ENCODE data around the gene ANO1.

ANO1 gene

GRCh38 chr11:70031631-70032469 lies 46.3 kb upstream of the ANO1 start:
- H3K4me3 ChIP-seq (ENCODE audit: low read depth, low read length): no peak overlapping the region
- TF ChIP-seq CTCF (IDR thresholded peaks at IDR 0.05): no peak
- H3K79me2 ChIP-seq: no peaks in the 10 kb centered on the region
- no peak overlapping the region for H2AFZ ChIP-seq
- H3K9me3 ChIP-seq (ENCODE audit: control insufficient read depth, low read length): no peaks in the 10 kb centered on the region
- no peak overlapping the region for H3K9ac ChIP-seq
- H3K27ac ChIP-seq: no peak overlapping the region
- H3K27me3 ChIP-seq (ENCODE audit: control insufficient read depth, insufficient read depth, low read length): no peaks in the 10 kb centered on the region
- H3K4me2 ChIP-seq (ENCODE audit: low read length): no peak overlapping the region
- H3K4me1 ChIP-seq: peaks cover 3% of the 10 kb centered on the region
- H3K36me3 ChIP-seq (ENCODE audit: control insufficient read depth, insufficient read depth, low read length): no peaks in the 10 kb centered on the region

- Histone ChIP-seq H3K4me2 (ENCODE audit: low read length) (no peak overlapping the region), H3K9me3 (ENCODE audit: control insufficient read depth, low read length) (no peaks in the 10 kb centered on the region), H3K9ac (no peak overlapping the region), H3K27me3 (ENCODE audit: control insufficient read depth, insufficient read depth, low read length) (no peaks in the 10 kb centered on the region), H3K4me1 (peaks cover 3% of the 10 kb centered on the region), H2AFZ (no peak overlapping the region), H3K79me2 (no peaks in the 10 kb centered on the region), H3K27ac (no peak overlapping the region), H3K36me3 (ENCODE audit: control insufficient read depth, insufficient read depth, low read length) (no peaks in the 10 kb centered on the region), H3K4me3 (ENCODE audit: low read depth, low read length) (no peak overlapping the region)
- no peak for TF ChIP-seq CTCF (IDR thresholded peaks at IDR 0.05)
Observed at GRCh38 chr11:70032470-70032795, 45.7 kb upstream of the ANO1 start.

GRCh38 chr11:70032943-70033710 lies 45.0 kb upstream of the ANO1 start:
- Histone ChIP-seq H3K27ac (no peak overlapping the region), H3K27me3 (ENCODE audit: control insufficient read depth, insufficient read depth, low read length) (no peaks in the 10 kb centered on the region), H3K4me1 (peaks cover 3% of the 10 kb centered on the region), H3K4me3 (ENCODE audit: low read depth, low read length) (no peak overlapping the region), H3K9me3 (ENCODE audit: control insufficient read depth, low read length) (no peaks in the 10 kb centered on the region), H3K9ac (no peak overlapping the region), H3K36me3 (ENCODE audit: control insufficient read depth, insufficient read depth, low read length) (no peaks in the 10 kb centered on the region), H3K79me2 (no peaks in the 10 kb centered on the region), H3K4me2 (ENCODE audit: low read length) (no peak overlapping the region), H2AFZ (no peak overlapping the region)
- TF ChIP-seq CTCF (IDR thresholded peaks at IDR 0.05): no peak

GRCh38 chr11:70033711-70034070 lies 44.4 kb upstream of the ANO1 start:
- Histone ChIP-seq H3K4me1 (peaks cover 3% of the 10 kb centered on the region), H3K4me2 (ENCODE audit: low read length) (no peak overlapping the region)

More at GRCh38 chr11:70033711-70034070, 44.4 kb upstream of the ANO1 start:
- Histone ChIP-seq H3K27me3 (ENCODE audit: control insufficient read depth, insufficient read depth, low read length) (no peaks in the 10 kb centered on the region), H3K36me3 (ENCODE audit: control insufficient read depth, insufficient read depth, low read length) (no peaks in the 10 kb centered on the region), H3K79me2 (no peaks in the 10 kb centered on the region), H3K9ac (no peak overlapping the region), H3K9me3 (ENCODE audit: control insufficient read depth, low read length) (no peaks in the 10 kb centered on the region), H3K27ac (no peak overlapping the region), H3K4me3 (ENCODE audit: low read depth, low read length) (no peak overlapping the region), H2AFZ (no peak overlapping the region)
- TF ChIP-seq CTCF (IDR thresholded peaks at IDR 0.05): no peak

Measured in parathyroid adenoma (tissue), 2 donors.